SK-N-SH (cell line): ENCODE data around the gene PDE4D. TPM values are rescaled to one million over a fixed set of nuclear protein-coding genes. Genes with fewer than 3 reads are reported as not detected.

Source experiments
- CTCF ChIA-PET: fragments of 300-600, 350-600 bp; formaldehyde crosslinking; extraction: SDS; loops from one replicate; lab custom pipeline; 2021; lab: Yijun Ruan, JAX
- POLR2A ChIA-PET: fragments of 350-600 bp; sonication (Branson Sonifier 250); formaldehyde crosslinking; extraction: SDS; loops from one replicate; lab custom pipeline; 2020; ENCODE audit warnings: antibody characterized with exemption, inconsistent platforms; lab: Yijun Ruan, JAX
- DNase-seq: peaks from one replicate; pipeline ENCODE4 v3.0.0; 2012
- H2AFZ ChIP-seq: fragments of 200-600 bp; sonication (generic); 2 replicates; pipeline ENCODE4 v1.8.1; 2016; ENCODE audit warnings: antibody characterized with exemption, mild to moderate bottlenecking, low read depth
- H3F3A ChIP-seq: fragments of 200-600 bp; sonication (generic); replicated peaks from 2 replicates; pipeline ENCODE3; 2016; ENCODE audit warnings: antibody characterized with exemption, mild to moderate bottlenecking; ENCODE audit not compliant: insufficient read depth
- H3K27ac ChIP-seq, 2 experiments: fragments of 200-500 bp in 1 of 2; fragments of 200-600 bp in 1 of 2; sonication (Bioruptor generic) in 1 of 2; sonication (generic), shearing (Covaris generic) in 1 of 2; 2 replicates each; pipeline versions ENCODE4 v1.5.1 to v1.6.1; 2014 to 2016; ENCODE audit warnings: low read depth in 2 of 2, inconsistent platforms in 1 of 2, low read length in 1 of 2, mild to moderate bottlenecking in 1 of 2, mixed read lengths in 1 of 2
- H3K27me3 ChIP-seq: fragments of 200-600 bp; sonication (generic), shearing (Covaris generic); 2 replicates; pipeline ENCODE4 v1.6.1; 2016; ENCODE audit warnings: mixed run types; ENCODE audit not compliant: insufficient read depth
- H3K36me3 ChIP-seq, 2 experiments: fragments of 200-500 bp in 1 of 2; fragments of 200-600 bp in 1 of 2; sonication (Bioruptor generic) in 1 of 2; sonication (generic) in 1 of 2; replicated peaks in 1 of 2; 2 replicates each; pipeline versions ENCODE3 to v1.5.1; 2014 to 2016; ENCODE audit warnings: low read length in 1 of 2, mild to moderate bottlenecking in 1 of 2; ENCODE audit not compliant: insufficient read depth in 2 of 2, control insufficient read depth in 1 of 2
- H3K4me1 ChIP-seq, 2 experiments: fragments of 200-500 bp in 1 of 2; fragments of 200-600 bp in 1 of 2; sonication (Bioruptor generic) in 1 of 2; sonication (generic), shearing (Covaris generic) in 1 of 2; 2 replicates each; pipeline versions ENCODE4 v1.5.1 to v1.6.1; 2014 to 2016; ENCODE audit warnings: low read depth in 1 of 2, low read length in 1 of 2, mixed run types in 1 of 2; ENCODE audit not compliant: insufficient read depth in 2 of 2, control insufficient read depth in 1 of 2
- H3K4me2 ChIP-seq: fragments of 200-600 bp; sonication (generic), shearing (Covaris generic); 2 replicates; pipeline ENCODE4 v1.6.1; 2017; ENCODE audit warnings: mixed run types
- H3K4me3 ChIP-seq, 2 experiments: fragments of 200-500 bp in 1 of 2; fragments of 200-600 bp in 1 of 2; sonication (Bioruptor generic) in 1 of 2; sonication (generic), shearing (Covaris generic) in 1 of 2; 2 replicates each; pipeline versions ENCODE4 v1.5.1 to v1.8.1; 2014 to 2016; ENCODE audit warnings: low read depth in 2 of 2, inconsistent platforms in 1 of 2, low read length in 1 of 2, mild to moderate bottlenecking in 1 of 2, mixed read lengths in 1 of 2, moderate library complexity in 1 of 2
- H3K79me2 ChIP-seq: fragments of 200-600 bp; sonication (generic); 2 replicates; pipeline ENCODE4 v1.8.1; 2017; ENCODE audit warnings: mild to moderate bottlenecking; ENCODE audit not compliant: insufficient read depth
- H3K9ac ChIP-seq: fragments of 200-600 bp; sonication (generic); 2 replicates; pipeline ENCODE4 v1.6.1; 2017; ENCODE audit warnings: mixed run types
- H3K9me2 ChIP-seq: fragments of 200-600 bp; sonication (generic); 2 replicates; pipeline ENCODE4 v1.6.1; 2017; ENCODE audit warnings: mixed run types
- H3K9me3 ChIP-seq: fragments of 200-600 bp; sonication (generic); 2 replicates; pipeline ENCODE4 v1.6.1; 2017; ENCODE audit warnings: mixed run types, mild to moderate bottlenecking, moderate library complexity
- H4K20me1 ChIP-seq: fragments of 200-600 bp; sonication (generic); 2 replicates; pipeline ENCODE4 v1.6.1; 2017; ENCODE audit warnings: mild to moderate bottlenecking, mixed run types; ENCODE audit not compliant: insufficient read depth
- CHD2 ChIP-seq: fragments of 150-350 bp; IDR thresholded peaks from 2 replicates; pipeline ENCODE4 v1.6.1; 2018; ENCODE audit warnings: low read length; ENCODE audit not compliant: partially characterized antibody
- FOSL2 ChIP-seq: IDR thresholded peaks from 2 replicates; pipeline ENCODE4 v1.4.0; 2012; ENCODE audit warnings: low read depth, mild to moderate bottlenecking, moderate library complexity, borderline replicate concordance
- FOXM1 ChIP-seq: IDR thresholded peaks from 2 replicates; pipeline ENCODE4 v1.4.0; 2012; ENCODE audit warnings: low read depth, mild to moderate bottlenecking
- GABPA ChIP-seq: IDR thresholded peaks from 2 replicates; pipeline ENCODE4 v1.4.0; 2012; ENCODE audit warnings: low read depth, mild to moderate bottlenecking
- GATA2 ChIP-seq: sonication (generic); formaldehyde crosslinking; IDR thresholded peaks from 2 replicates; pipeline ENCODE4 v1.5.0; 2020; ENCODE audit warnings: mild to moderate bottlenecking, missing genetic modification reagents
- MEF2A ChIP-seq: IDR thresholded peaks from 2 replicates; pipeline ENCODE4 v1.4.0; 2012; ENCODE audit warnings: low read depth, borderline replicate concordance
- NFIC ChIP-seq: IDR thresholded peaks from 2 replicates; pipeline ENCODE4 v1.4.0; 2012; ENCODE audit warnings: borderline replicate concordance
- NRF1 ChIP-seq: IDR thresholded peaks from 2 replicates; pipeline ENCODE4 v1.6.1; 2012; ENCODE audit warnings: low read depth, mild to moderate bottlenecking, low read length
- RXRA ChIP-seq: IDR thresholded peaks from 2 replicates; pipeline ENCODE4 v1.4.0; 2012; ENCODE audit warnings: low read depth, mild to moderate bottlenecking, borderline replicate concordance
- SMC3 ChIP-seq: IDR thresholded peaks from 2 replicates; pipeline ENCODE4 v1.6.1; 2012; ENCODE audit warnings: low read depth, low read length, improper control_type of control experiment
- TEAD4 ChIP-seq: IDR thresholded peaks from 2 replicates; pipeline ENCODE4 v1.4.0; 2012; ENCODE audit warnings: mild to moderate bottlenecking, borderline replicate concordance; ENCODE audit not compliant: insufficient read depth
- WGBS: methylation state at CpG from one replicate; pipeline ENCODE4 v1.1.6; 2017; ENCODE audit warnings: low lambda C conversion rate; 5-methylcytosine and 5-hydroxymethylcytosine counted together
- polyA plus RNA-seq, 3 experiments: library from polyadenylated mRNA; depleted of rRNA; stranded (reverse); fragments of >200 nt; gene quantifications; 2 replicates each; pipeline ENCODE4 v1.2.3, GENCODE V29; 2012
- TF ChIP-seq, protein P1 (sequence below): IDR thresholded peaks from 2 replicates; pipeline ENCODE4 v1.6.1; 2012; ENCODE audit warnings: mild to moderate bottlenecking, low read depth, low read length, moderate library complexity
- TF ChIP-seq, protein P2 (sequence below): fragments of 150-350 bp; IDR thresholded peaks from 2 replicates; pipeline ENCODE4 v1.6.1; 2016; ENCODE audit warnings: mild to moderate bottlenecking, low read depth, low read length
- TF ChIP-seq, protein P3 (sequence below): fragments of 150-350 bp; IDR thresholded peaks from 2 replicates; pipeline ENCODE4 v1.6.1; 2017; ENCODE audit warnings: antibody characterized with exemption, low read length, low read depth, borderline replicate concordance

Gene PDE4D
- polyA plus RNA-seq, 1 of the 3 experiments (the other 2 are of a cell fraction): 2.4 TPM

DNA sequence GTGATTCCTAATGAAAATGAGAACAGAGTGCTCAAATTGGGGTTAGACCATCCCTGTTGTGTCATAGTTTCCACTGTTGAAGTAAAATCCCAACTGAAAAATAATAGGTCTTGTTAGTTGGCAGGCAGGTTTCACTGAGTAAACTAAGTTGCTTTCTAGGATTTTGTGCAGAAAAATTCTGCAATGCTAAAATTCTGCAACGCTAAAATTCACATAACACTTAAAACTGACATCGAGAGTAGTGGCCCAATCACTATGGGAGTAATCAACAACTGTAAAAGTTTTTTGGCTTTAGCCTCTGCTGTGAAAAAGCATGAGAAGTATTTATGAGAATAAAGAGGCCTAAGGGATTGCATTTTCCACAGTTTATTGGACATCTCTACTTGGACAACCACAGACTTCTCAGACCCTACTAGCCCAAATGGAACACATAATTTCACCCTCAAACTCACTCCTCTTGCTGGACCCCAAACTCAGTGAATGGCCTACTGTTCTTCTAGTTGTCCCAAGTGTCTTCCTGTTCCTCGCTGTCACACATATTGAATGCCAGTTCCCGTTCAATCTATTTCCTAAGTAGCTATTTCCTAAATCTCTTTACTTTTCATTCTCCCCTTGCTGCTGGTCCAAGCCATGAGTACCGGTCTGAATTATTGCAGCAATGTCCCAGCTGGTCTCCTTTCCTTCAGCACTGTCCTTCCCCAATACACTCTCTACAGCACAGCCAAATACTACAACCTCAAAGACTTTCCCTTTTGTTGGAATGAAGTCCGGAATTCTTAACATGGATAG, 355.4 kb downstream of the PDE4D start:
- H3K79me2 ChIP-seq: no peaks in the 10 kb centered on the region
- no peaks in the 10 kb centered on the region for H4K20me1 ChIP-seq
- H3K4me1 ChIP-seq: peaks cover 0 to 10% of the 10 kb centered on the region in 2 experiments; a peak in 2 of 4 replicates
- TF ChIP-seq CHD2: no peak
- no peak for TF ChIP-seq GATA2 (CRISPR knock-in tag)
- no peak for TF ChIP-seq SMC3
- DNase-seq: no peak
- H3K27ac ChIP-seq: no peak overlapping the region
- no peaks in the 10 kb centered on the region for H3F3A ChIP-seq
- no peaks in the 10 kb centered on the region for H3K36me3 ChIP-seq
- POLR2A ChIA-PET: no interaction called here
- no peaks in the 10 kb centered on the region for H3K9me2 ChIP-seq
- no peaks in the 10 kb centered on the region for H3K9me3 ChIP-seq
- no peak overlapping the region for H3K4me3 ChIP-seq
- no peaks in the 10 kb centered on the region for H3K27me3 ChIP-seq
- no peak overlapping the region for H2AFZ ChIP-seq
- 96% methylated on average over 6 of the region's 6 CpGs for WGBS
- CTCF ChIA-PET: no interaction called here
- no peak overlapping the region for H3K4me2 ChIP-seq
- H3K9ac ChIP-seq: no peak overlapping the region

DNA sequence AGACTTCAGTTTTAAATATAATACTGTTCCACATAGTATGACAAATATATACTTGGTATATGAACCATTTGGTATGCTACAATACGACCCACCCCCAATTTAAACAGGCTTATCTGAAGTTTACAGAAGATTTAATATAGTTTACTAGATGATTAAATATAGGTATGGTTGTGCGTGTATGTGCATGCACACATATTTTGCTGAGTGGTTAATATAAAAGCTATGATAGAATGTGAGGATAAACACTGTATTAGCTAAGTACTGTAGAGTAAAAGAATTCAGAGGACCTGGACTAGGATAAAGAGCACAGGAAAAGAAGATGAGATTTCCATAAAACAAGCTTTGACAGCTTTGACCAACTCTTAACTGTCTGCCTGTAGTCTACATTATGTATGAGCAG, 356.7 kb downstream of the PDE4D start:
- no peak overlapping the region for H3K4me3 ChIP-seq
- ChIA-PET CTCF (interaction anchor here (1.5 kb wide), 1 partner anchor 17 kb away, joined by 4 read pairs; no protein-coding TSS in a partner anchor), POLR2A (no interaction called here)

More for the DNA sequence above, 356.7 kb downstream of the PDE4D start:
- TF ChIP-seq NRF1 (no peak), CHD2 (no peak), RXRA (no peak), FOXM1 (no peak), GABPA (no peak), TEAD4 (no peak), GATA2 (CRISPR knock-in tag) (no peak), SMC3 (no peak), NFIC (no peak), FOSL2 (no peak), MEF2A (no peak)
- TF ChIP-seq, protein P1, sequence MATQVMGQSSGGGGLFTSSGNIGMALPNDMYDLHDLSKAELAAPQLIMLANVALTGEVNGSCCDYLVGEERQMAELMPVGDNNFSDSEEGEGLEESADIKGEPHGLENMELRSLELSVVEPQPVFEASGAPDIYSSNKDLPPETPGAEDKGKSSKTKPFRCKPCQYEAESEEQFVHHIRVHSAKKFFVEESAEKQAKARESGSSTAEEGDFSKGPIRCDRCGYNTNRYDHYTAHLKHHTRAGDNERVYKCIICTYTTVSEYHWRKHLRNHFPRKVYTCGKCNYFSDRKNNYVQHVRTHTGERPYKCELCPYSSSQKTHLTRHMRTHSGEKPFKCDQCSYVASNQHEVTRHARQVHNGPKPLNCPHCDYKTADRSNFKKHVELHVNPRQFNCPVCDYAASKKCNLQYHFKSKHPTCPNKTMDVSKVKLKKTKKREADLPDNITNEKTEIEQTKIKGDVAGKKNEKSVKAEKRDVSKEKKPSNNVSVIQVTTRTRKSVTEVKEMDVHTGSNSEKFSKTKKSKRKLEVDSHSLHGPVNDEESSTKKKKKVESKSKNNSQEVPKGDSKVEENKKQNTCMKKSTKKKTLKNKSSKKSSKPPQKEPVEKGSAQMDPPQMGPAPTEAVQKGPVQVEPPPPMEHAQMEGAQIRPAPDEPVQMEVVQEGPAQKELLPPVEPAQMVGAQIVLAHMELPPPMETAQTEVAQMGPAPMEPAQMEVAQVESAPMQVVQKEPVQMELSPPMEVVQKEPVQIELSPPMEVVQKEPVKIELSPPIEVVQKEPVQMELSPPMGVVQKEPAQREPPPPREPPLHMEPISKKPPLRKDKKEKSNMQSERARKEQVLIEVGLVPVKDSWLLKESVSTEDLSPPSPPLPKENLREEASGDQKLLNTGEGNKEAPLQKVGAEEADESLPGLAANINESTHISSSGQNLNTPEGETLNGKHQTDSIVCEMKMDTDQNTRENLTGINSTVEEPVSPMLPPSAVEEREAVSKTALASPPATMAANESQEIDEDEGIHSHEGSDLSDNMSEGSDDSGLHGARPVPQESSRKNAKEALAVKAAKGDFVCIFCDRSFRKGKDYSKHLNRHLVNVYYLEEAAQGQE: no peak
- TF ChIP-seq, protein P2, sequence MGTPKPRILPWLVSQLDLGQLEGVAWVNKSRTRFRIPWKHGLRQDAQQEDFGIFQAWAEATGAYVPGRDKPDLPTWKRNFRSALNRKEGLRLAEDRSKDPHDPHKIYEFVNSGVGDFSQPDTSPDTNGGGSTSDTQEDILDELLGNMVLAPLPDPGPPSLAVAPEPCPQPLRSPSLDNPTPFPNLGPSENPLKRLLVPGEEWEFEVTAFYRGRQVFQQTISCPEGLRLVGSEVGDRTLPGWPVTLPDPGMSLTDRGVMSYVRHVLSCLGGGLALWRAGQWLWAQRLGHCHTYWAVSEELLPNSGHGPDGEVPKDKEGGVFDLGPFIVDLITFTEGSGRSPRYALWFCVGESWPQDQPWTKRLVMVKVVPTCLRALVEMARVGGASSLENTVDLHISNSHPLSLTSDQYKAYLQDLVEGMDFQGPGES: no peak
- TF ChIP-seq, protein P3, sequence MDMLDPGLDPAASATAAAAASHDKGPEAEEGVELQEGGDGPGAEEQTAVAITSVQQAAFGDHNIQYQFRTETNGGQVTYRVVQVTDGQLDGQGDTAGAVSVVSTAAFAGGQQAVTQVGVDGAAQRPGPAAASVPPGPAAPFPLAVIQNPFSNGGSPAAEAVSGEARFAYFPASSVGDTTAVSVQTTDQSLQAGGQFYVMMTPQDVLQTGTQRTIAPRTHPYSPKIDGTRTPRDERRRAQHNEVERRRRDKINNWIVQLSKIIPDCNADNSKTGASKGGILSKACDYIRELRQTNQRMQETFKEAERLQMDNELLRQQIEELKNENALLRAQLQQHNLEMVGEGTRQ: no peak
- Histone ChIP-seq H3K4me1 (peaks cover 0 to 3% of the 10 kb centered on the region in 2 experiments; a peak in 1 of 4 replicates), H3K36me3 (no peaks in the 10 kb centered on the region), H2AFZ (no peak overlapping the region), H3K9me3 (no peaks in the 10 kb centered on the region), H3K27ac (no peak overlapping the region), H3K9ac (no peak overlapping the region), H4K20me1 (no peaks in the 10 kb centered on the region), H3F3A (no peaks in the 10 kb centered on the region), H3K9me2 (no peaks in the 10 kb centered on the region), H3K4me2 (no peak overlapping the region), H3K79me2 (no peaks in the 10 kb centered on the region), H3K27me3 (no peaks in the 10 kb centered on the region)
- DNase-seq: no peak
- 89% methylated on average over 2 of the region's 2 CpGs for WGBS
